HG02798 (cell line): Measurements from ENCODE around the gene OPN1SW.

Experiments
- ATAC-seq: cut with Tn5 transposase; IDR thresholded peaks from one replicate; pipeline ENCODE4 v1.9.1; 2021; ENCODE audit warnings: mild to moderate bottlenecking; ENCODE audit not compliant: unreplicated experiment, poor library complexity

Gene OPN1SW

GRCh38 chr7:128767475-128768110 lies 8.0 kb downstream of the OPN1SW start:
- no peak for ATAC-seq

GRCh38 chr7:128763541-128763940 lies 12.1 kb downstream of the OPN1SW start:
- ATAC-seq: no peak

- no peak for ATAC-seq
Observed at GRCh38 chr7:128759242-128759641, 16.4 kb downstream of the OPN1SW start.

GRCh38 chr7:128758553-128758952 lies 17.0 kb downstream of the OPN1SW start:
- no peak for ATAC-seq

- ATAC-seq: no peak
Observed at GRCh38 chr7:128757203-128757602, 18.4 kb downstream of the OPN1SW start.

GRCh38 chr7:128755819-128756476 lies 19.6 kb downstream of the OPN1SW start:
- no peak for ATAC-seq

- ATAC-seq: no peak
Observed at GRCh38 chr7:128755075-128755818, 20.3 kb downstream of the OPN1SW start.

- ATAC-seq: no peak
Observed at GRCh38 chr7:128752251-128752650, 23.3 kb downstream of the OPN1SW start.

- no peak for ATAC-seq
Observed at GRCh38 chr7:128747327-128748079, 28.1 kb downstream of the OPN1SW start.

GRCh38 chr7:128745706-128746105 lies 29.9 kb downstream of the OPN1SW start:
- no peak for ATAC-seq

- ATAC-seq: no peak
Observed at GRCh38 chr7:128744366-128744905, 31.2 kb downstream of the OPN1SW start.

GRCh38 chr7:128743112-128743772 lies 32.4 kb downstream of the OPN1SW start:
- ATAC-seq: no peak

- no peak for ATAC-seq
Observed at GRCh38 chr7:128742206-128742605, 33.4 kb downstream of the OPN1SW start.

GRCh38 chr7:128741491-128741890 lies 34.1 kb downstream of the OPN1SW start:
- no peak for ATAC-seq

- no peak for ATAC-seq
Observed at GRCh38 chr7:128740996-128741395, 34.6 kb downstream of the OPN1SW start.

GRCh38 chr7:128739990-128740682 lies 35.5 kb downstream of the OPN1SW start:
- ATAC-seq: no peak

GRCh38 chr7:128739048-128739962 lies 36.3 kb downstream of the OPN1SW start, which contains the start of gene CALU:
CALU (plus strand) TSS chr7:128739359; CDS start chr7:128748584, 9,225 bp downstream.
- ATAC-seq: peak; percentile 99

GRCh38 chr7:128738570-128739047 lies 37.0 kb downstream of the OPN1SW start:
- ATAC-seq: no peak
